ENCODE results near the gene PRKCE. TPM values are rescaled to one million over a fixed set of nuclear protein-coding genes. Genes with fewer than 3 reads are reported as not detected.

PRKCE gene
- total RNA-seq, 1 experiment from 2014 or later = 1.3 TPM

DNA sequence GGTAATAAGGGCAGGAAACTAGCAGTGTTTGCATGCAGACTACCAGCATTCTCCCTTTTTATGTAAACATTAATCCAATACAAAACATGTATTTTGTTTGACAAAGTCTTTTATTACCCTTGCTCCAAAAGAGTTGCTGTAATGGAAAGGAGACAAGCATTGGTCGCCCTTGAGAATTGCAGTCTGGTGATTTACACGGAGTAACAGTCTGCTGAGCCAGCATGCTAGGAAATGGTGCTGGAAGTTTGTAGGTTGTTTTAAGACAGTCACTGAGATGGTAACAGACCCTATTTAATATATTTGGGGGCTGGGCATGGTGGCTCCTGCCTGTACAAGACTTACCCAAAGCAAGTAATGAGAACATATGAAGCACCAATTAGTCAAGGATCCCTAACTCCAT is 2.8 kb upstream of the PRKCE start:
- no peak overlapping the region for H3K14ac ChIP-seq (ENCODE audit: insufficient read depth, low read length)
- H4K8ac ChIP-seq (replicated peaks; ENCODE audit: insufficient read length, low read depth, low read length) = no peak overlapping the region
- no peaks in the 10 kb centered on the region for H3K79me1 ChIP-seq (ENCODE audit: insufficient read depth, low read depth, low read length, poor library complexity, severe bottlenecking)
- H3K4me1 Mint-ChIP-seq = peaks cover 20 to 21% of the 10 kb centered on the region in 2 experiments
- no peak overlapping the region for H3K4ac ChIP-seq (ENCODE audit: low read depth, low read length)
- WGBS (ENCODE audit: extremely low coverage, insufficient read length, low lambda C conversion rate) = no CpG with 5 or more reads among the region's 2 CpGs
- H3K4me3 Mint-ChIP-seq = no peak overlapping the region
- no peak overlapping the region for H2BK5ac ChIP-seq (ENCODE audit: insufficient read length, low read length)
- no peak overlapping the region for H2AK5ac ChIP-seq (ENCODE audit: insufficient read length, low read length)
- no peak overlapping the region for H2BK20ac ChIP-seq (ENCODE audit: low read depth, low read length, poor library complexity, severe bottlenecking)
- H4K20me1 ChIP-seq (ENCODE audit: control insufficient read depth, insufficient read depth, insufficient read length) = peaks cover 3% of the 10 kb centered on the region
- peaks cover 37% of the 10 kb centered on the region for H3K27me3 ChIP-seq (ENCODE audit: insufficient read depth, low read length)
- no peak overlapping the region for H3K27ac ChIP-seq (ENCODE audit: insufficient read length, low read depth, low read length)
- no peaks in the 10 kb centered on the region for H3K79me2 ChIP-seq (ENCODE audit: insufficient read depth, low read length)
- H3K9ac ChIP-seq (ENCODE audit: extremely low read depth, insufficient read length, low read length) = no peak overlapping the region
- no peak overlapping the region for H4K5ac ChIP-seq (ENCODE audit: insufficient read length, low read depth, low read length)
- DNase-seq = no peak
- H3K23me2 ChIP-seq (ENCODE audit: insufficient read length, low read depth, low read length, poor library complexity, severe bottlenecking) = peaks cover 28% of the 10 kb centered on the region
- H3K4me2 ChIP-seq (ENCODE audit: insufficient read depth, insufficient read length, low read length) = no peak overlapping the region
- H3K4me1 ChIP-seq (ENCODE audit: insufficient read depth, low read length) = no peaks in the 10 kb centered on the region
- no peak overlapping the region for H3K18ac ChIP-seq (ENCODE audit: insufficient read length, low read depth, low read length)
- H4K91ac ChIP-seq (ENCODE audit: insufficient read length, low read depth, low read length) = no peak overlapping the region
- no peaks in the 10 kb centered on the region; a peak in 1 of 7 replicates for H3K36me3 Mint-ChIP-seq (ENCODE audit: insufficient read depth in 1 of 3, low read depth in 3 of 3)
- no peaks in the 10 kb centered on the region for H3K9me3 ChIP-seq (ENCODE audit: control insufficient read depth, low read depth, low read length)
- H3T11ph ChIP-seq (ENCODE audit: low read length) = no peak overlapping the region
- no peak overlapping the region for H2AFZ ChIP-seq (ENCODE audit: low read length)
- no peak overlapping the region for H2BK15ac ChIP-seq (ENCODE audit: low read depth, low read length)
- no peak overlapping the region for H2BK12ac ChIP-seq (ENCODE audit: insufficient read length, low read depth, low read length)
- H3K56ac ChIP-seq (ENCODE audit: insufficient read length, low read depth, low read length) = no peak overlapping the region
- no peaks in the 10 kb centered on the region; a peak in 1 of 5 replicates for H3K9me3 Mint-ChIP-seq
- no peak overlapping the region for H3K27ac Mint-ChIP-seq
- no peak overlapping the region for H2BK120ac ChIP-seq (ENCODE audit: low read depth, low read length, poor library complexity, severe bottlenecking)
- H3K23ac ChIP-seq (ENCODE audit: insufficient read length, low read depth, low read length) = no peak overlapping the region
- TF ChIP-seq, protein P1, sequence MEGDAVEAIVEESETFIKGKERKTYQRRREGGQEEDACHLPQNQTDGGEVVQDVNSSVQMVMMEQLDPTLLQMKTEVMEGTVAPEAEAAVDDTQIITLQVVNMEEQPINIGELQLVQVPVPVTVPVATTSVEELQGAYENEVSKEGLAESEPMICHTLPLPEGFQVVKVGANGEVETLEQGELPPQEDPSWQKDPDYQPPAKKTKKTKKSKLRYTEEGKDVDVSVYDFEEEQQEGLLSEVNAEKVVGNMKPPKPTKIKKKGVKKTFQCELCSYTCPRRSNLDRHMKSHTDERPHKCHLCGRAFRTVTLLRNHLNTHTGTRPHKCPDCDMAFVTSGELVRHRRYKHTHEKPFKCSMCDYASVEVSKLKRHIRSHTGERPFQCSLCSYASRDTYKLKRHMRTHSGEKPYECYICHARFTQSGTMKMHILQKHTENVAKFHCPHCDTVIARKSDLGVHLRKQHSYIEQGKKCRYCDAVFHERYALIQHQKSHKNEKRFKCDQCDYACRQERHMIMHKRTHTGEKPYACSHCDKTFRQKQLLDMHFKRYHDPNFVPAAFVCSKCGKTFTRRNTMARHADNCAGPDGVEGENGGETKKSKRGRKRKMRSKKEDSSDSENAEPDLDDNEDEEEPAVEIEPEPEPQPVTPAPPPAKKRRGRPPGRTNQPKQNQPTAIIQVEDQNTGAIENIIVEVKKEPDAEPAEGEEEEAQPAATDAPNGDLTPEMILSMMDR (conservative IDR thresholded peaks at IDR 0.05) = no peak
- H3K27me3 Mint-ChIP-seq (ENCODE audit: low read depth) = peaks cover 87% of the 10 kb centered on the region
